Measurements from ENCODE around the gene FIS1.

DNA sequence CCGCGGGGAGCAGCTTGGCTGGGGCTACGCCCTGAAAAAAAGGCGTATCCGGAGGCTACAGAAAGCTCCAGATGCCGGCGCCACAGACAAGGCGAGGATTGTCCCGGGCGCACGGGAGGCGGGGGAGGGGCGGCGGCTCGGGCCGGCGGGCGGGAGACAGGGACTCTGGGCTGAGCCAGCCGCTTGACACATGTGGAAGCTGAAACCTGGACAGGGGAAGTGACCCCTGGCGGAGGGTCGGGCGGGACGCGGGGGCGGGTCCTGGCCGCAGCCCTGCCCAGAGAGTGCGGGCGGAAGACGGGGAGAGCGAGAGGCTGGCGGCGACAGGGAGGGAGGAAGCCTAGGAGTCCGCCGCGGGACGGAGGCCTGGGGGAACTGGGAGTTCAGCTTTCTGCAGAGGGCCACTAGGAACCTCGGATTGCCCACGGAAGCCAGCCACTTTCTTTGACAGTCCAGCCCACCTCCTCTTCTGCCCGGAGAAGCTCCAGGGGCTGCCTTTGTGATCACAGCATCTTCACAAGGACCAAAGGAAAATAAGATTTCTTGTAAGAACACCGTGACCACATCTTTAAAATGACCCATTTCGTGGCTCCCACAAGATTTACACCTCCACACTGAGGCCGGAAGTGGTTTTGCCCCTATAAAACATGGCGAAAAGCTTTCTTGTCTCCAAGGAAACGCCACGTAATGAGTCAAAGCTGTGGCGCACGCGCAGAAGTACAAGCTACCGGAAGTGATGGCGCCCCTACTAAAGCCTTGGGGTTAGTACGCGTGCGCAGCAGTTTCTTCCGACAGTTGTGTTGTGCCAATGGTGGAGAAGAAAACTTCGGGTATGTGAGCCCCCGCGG is 27.3 kb downstream of the FIS1 start, which contains the start of the genes PLOD3 and ZNHIT1:
- TF ChIP-seq, protein P1, sequence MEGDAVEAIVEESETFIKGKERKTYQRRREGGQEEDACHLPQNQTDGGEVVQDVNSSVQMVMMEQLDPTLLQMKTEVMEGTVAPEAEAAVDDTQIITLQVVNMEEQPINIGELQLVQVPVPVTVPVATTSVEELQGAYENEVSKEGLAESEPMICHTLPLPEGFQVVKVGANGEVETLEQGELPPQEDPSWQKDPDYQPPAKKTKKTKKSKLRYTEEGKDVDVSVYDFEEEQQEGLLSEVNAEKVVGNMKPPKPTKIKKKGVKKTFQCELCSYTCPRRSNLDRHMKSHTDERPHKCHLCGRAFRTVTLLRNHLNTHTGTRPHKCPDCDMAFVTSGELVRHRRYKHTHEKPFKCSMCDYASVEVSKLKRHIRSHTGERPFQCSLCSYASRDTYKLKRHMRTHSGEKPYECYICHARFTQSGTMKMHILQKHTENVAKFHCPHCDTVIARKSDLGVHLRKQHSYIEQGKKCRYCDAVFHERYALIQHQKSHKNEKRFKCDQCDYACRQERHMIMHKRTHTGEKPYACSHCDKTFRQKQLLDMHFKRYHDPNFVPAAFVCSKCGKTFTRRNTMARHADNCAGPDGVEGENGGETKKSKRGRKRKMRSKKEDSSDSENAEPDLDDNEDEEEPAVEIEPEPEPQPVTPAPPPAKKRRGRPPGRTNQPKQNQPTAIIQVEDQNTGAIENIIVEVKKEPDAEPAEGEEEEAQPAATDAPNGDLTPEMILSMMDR (IDR thresholded peaks at IDR 0.05 in 4 of 5, conservative IDR thresholded peaks at IDR 0.05 in 1 of 5) = peak in 2 of 5 experiments; percentile 41 to 48
- peak in 1 of 2 donors; percentile 16 for TF ChIP-seq POLR2A (IDR thresholded peaks at IDR 0.05)

All from gastrocnemius medialis (tissue), 4 donors.